IPS-NIHi7 (cell line): Measurements from ENCODE around the gene FASTKD1.

Experiments used
- DNase-seq: peaks from one replicate; pipeline ENCODE4 v3.0.0; 2012; ENCODE audit warnings: mixed read lengths; ENCODE audit errors: extremely low spot score

The FASTKD1 gene

DNA sequence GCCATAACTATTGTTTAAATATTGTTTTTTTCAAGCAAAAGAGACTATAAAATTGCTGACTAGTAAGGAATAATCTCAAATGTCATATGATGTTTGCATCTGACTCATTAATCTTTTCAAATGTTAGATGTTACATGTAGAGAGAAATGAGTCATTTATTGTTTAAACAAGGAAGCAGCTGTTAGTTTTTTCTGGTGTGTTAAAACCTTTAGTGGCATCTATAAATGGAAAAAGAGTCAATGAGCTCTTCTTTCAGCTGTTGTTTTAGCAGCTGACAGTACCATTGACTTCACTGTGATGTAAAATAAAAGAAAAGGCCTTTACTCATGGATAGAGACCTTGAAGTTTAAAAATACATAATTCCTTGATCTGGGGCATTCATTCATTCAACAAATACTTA is 66.0 kb downstream of the FASTKD1 start:
- DNase-seq, result no peak

DNA sequence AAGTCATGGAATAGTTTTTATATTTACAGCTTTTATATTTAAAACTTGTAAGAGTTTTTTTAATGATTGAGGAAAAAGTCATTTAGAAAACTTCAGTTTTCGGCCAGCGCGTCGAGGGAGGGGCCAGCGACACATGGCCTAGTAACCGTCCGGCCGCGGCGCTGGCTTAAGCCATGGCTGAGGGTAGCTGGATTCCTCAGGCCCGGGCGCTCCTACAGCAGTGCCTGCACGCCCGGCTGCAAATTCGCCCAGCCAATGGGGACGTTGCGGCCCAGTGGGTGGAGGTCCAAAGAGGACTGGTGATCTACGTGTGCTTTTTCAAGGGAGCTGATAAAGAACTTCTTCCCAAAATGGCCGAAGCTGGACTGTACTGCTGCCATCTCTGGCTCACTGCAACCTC is 69.0 kb downstream of the FASTKD1 start:
- no peak for DNase-seq

DNA sequence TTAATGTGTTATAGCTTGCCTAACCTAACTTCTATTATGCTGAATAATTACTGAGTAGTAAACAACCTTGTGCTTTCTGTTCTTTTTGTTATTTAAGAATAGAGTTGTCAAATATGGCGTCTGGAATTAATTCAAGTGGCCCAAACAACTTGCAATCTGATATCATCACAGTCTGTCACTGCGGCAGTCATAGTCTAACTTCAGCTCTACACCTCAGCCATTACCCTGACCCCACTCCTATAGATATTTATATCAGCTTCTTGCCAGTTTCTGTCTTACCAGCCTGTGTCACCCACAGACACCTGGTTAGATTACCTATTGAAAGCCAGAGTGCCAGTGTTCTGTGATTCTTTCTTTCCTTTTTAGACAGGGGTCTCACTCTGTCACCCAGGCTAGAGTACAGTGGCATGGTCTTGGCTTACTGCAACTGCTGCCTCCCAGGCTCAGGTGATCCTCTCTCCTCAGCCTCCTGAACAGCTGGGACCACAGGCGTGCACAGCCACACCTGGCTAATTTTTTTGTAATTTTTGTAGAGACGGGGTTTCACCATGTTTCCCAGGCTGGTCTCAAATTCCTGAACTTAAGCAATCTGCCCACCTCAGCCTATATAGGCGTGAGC is 78.2 kb downstream of the FASTKD1 start:
- DNase-seq, result no peak

DNA sequence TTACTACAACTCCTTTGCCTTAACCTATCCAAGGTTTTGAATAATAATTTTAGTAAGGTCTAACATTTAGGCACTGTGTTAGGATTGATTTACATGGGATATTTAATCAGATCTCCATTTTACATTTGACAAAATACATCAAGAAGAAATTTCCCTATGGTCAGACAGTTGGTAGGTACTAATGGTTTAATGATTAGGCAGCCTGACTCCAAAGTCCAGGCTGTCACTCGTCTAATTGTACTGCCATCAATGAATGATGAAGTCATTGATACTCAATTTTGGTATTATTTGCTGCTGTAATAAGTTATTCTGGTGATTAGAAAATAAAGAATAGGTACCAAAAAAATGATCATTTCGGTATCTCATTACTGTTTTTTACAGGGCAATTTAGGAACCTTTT is 80.3 kb downstream of the FASTKD1 start:
- no peak for DNase-seq

DNA sequence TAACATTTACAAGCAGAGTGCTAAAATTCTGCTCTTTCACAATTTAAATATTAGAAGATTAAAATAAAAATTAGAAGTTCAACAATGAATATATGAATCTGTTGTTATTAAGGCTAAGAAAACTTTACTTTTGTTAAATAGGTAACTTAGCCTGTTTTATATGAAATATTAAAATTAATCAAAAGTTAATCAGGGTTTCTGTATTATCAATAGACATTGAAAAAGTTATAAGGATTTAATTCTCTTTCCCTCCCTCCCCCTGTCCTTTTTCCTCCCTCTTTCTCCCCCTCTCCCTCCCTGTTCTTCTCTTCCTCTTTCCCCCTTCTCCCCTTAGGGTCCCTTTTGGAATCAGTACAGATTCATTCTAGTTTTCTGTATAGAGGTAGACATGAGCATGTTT is 82.3 kb downstream of the FASTKD1 start:
- no peak for DNase-seq

DNA sequence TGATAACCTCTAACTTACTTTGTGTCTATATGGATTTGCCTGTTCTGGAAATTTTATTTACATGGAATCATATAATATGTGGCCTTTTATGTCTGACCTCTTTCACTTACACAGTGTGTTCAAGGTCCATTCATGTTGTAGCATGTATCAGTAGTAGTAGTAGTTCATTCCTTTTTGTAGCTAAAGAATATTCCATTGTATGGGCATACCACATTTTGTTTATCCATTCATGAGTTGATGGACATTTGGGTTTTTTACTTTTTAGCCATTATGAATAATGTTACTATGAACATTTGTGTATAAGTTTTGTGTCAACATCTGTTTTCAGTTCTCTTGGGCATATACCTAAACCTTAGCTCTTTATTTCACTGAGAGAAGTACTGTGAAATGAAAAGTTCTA is 82.8 kb downstream of the FASTKD1 start:
- no peak for DNase-seq

DNA sequence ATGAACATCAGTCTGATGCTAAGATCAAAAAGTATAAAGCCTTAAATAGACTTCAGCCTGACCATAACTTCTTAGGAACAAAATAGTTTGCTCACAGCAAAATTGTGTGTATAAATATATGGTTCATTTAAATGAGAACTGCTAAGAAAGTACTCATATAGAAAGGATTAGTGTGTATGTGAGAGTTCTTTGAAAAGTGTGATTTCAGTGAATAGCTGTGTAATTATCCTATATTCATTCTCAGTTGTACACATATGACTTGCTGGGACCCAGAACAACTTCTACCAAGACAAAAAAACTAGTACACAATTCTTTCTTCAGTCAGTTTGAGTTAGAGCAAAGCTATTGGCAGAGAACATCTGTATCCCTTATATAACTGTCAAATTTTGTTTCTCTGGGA is 87.2 kb downstream of the FASTKD1 start:
- no peak for DNase-seq

DNA sequence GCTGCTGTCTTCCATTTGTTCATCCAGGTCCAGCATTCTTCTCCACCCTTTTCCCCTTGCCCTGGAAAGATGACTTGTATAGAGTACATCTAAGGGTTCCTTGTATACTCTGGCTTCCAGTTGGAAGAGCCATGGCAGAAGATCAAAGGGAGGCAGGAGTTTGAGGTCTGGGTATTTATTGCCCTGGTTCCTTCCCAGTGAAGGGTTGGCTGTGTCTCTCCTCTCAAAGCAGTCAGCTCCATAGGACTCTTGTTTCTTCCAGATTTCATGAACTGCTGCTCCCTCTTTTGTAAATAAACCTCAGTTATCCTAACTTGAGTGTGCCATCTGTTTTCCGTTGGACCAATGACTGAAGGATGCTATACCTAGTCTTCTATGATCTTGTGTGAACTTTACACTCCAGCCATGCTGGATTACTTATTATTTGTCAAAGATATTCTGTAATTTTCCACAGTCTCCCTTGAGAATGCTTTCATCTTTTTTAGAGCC is 88.0 kb downstream of the FASTKD1 start:
- DNase-seq, result no peak

DNA sequence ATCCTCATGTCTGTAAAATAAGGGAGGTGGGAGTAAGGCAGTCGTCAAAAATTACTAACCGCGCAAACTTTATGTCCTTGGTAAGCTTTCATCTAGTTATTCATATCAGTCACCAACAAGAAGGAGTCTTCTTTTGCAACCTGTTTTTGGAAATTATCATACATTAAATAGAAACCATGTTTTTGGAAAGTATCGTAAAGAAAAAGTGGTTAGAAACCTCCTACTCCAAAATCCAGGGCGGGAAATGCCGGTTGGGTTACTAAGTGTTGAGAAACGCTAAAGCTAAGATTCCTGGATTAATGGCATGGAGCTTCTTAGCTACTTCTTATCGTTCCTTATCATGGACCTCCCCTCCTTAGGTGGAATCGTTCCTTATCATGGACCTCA is 93.6 kb downstream of the FASTKD1 start:
- DNase-seq, result no peak
